Measurements from ENCODE around the gene ACVRL1. TPM values are rescaled to one million over a fixed set of nuclear protein-coding genes. Genes with fewer than 3 reads are reported as not detected.

The ACVRL1 gene
- polyA plus RNA-seq, 1 donor (not counting 4 experiments of a cell fraction or from before 2014, with no cell fraction given): not detected

DNA sequence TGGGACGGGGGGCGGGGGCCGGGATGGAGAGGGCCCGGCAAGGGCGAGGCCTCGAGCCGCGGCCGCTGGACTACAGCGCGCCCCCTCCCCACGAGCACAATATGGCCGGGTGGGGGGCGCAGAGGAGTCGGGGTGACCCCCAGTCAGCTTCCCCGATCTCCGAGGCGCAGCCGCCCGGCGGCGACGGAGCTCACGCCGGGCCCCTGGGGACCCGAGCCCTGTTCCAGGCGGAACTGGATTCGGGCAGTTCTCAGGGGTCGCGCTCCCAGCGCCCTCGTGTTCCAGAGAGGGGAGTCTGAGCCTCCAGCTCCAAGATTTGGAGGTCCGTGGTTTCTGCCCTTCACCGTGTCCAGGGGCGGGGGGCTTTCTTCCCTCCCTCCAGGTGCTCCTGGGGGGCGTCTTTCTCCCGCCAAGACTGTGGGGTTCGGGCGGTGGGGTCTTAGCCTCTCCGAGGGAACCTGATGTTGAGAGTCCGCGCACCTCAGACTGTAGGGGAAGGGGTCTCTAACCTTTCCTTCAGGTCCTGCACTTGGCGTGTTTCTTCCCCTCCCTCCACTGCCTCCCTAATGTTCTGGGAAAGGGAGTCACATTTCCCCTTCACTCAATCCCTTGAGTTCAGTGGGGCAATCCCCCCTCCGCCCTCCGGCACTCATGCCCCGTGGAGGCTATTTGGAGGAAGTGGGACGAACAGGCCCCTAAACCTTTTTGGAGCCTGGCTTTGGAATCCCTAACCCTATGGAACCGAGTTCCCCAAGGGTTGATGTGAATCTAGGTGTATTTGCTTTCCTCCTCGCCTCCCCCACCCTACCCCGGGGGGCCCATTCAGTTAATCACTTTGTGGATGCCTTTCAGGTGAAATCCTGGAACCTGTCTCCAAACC is 44.8 kb downstream of the ACVRL1 start:
- peak overlapping the region; percentile 94 for H3K4me2 ChIP-seq (ENCODE audit: control insufficient read depth, extremely low read depth, insufficient read depth, low read depth, low read length)
- TF ChIP-seq, protein P1, sequence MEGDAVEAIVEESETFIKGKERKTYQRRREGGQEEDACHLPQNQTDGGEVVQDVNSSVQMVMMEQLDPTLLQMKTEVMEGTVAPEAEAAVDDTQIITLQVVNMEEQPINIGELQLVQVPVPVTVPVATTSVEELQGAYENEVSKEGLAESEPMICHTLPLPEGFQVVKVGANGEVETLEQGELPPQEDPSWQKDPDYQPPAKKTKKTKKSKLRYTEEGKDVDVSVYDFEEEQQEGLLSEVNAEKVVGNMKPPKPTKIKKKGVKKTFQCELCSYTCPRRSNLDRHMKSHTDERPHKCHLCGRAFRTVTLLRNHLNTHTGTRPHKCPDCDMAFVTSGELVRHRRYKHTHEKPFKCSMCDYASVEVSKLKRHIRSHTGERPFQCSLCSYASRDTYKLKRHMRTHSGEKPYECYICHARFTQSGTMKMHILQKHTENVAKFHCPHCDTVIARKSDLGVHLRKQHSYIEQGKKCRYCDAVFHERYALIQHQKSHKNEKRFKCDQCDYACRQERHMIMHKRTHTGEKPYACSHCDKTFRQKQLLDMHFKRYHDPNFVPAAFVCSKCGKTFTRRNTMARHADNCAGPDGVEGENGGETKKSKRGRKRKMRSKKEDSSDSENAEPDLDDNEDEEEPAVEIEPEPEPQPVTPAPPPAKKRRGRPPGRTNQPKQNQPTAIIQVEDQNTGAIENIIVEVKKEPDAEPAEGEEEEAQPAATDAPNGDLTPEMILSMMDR (optimal IDR thresholded peaks at IDR 0.05 in 1 of 3, IDR thresholded peaks at IDR 0.05 in 1 of 3, conservative IDR thresholded peaks at IDR 0.05 in 1 of 3; ENCODE audit: extremely low read depth in 1 of 3, insufficient read depth in 2 of 3, low read length in 3 of 3): no peak
- no peak for TF ChIP-seq EZH2 (IDR thresholded peaks at IDR 0.05; ENCODE audit: low read length)
- no peaks in the 10 kb centered on the region for H3K27me3 ChIP-seq (ENCODE audit: control insufficient read depth, extremely low read depth, insufficient read depth, low read length)
- peak overlapping the region; percentile 80 to 87 (median 81) for H3K4me3 ChIP-seq (ENCODE audit: control insufficient read depth in 2 of 3, extremely low read depth in 1 of 3, insufficient read depth in 2 of 3, low read depth in 1 of 3, low read length in 3 of 3)
- H3K79me2 ChIP-seq (ENCODE audit: control insufficient read depth, insufficient read depth, low read length): peaks cover 47% of the 10 kb centered on the region
- no peaks in the 10 kb centered on the region for H3K36me3 ChIP-seq (ENCODE audit: control insufficient read depth in 2 of 2, extremely low read depth in 1 of 2, insufficient read depth in 2 of 2, low read length in 2 of 2)
- no peaks in the 10 kb centered on the region for H3K9me3 ChIP-seq (ENCODE audit: control insufficient read depth, low read depth, low read length)
- no peak for DNase-seq (ENCODE audit: low read depth, low spot score)
- peak overlapping the region; percentile 17 for H2AFZ ChIP-seq (ENCODE audit: control insufficient read depth, low read length)
- H4K20me1 ChIP-seq (ENCODE audit: control insufficient read depth, extremely low read depth, insufficient read depth, low read length): peaks cover 3% of the 10 kb centered on the region
- peak overlapping the region; percentile 92 for H3K9ac ChIP-seq (ENCODE audit: control insufficient read depth, extremely low read depth, insufficient read depth, low read length)
- FAIRE-seq: no peak
- H3K27ac ChIP-seq (ENCODE audit: control insufficient read depth, insufficient read depth, low read length): peak overlapping the region; percentile 78
- no peaks in the 10 kb centered on the region for H3K9me1 ChIP-seq (ENCODE audit: control insufficient read depth, extremely low read depth, insufficient read depth, low read length)
- peaks cover 28% of the 10 kb centered on the region for H3K4me1 ChIP-seq (ENCODE audit: control insufficient read depth, extremely low read depth, insufficient read depth, low read length)
- dilution Hi-C loops (cut with MboI; ENCODE audit: extremely low pct_ligation_motif_present, low sequenced_read_pairs): no loop called here

DNA sequence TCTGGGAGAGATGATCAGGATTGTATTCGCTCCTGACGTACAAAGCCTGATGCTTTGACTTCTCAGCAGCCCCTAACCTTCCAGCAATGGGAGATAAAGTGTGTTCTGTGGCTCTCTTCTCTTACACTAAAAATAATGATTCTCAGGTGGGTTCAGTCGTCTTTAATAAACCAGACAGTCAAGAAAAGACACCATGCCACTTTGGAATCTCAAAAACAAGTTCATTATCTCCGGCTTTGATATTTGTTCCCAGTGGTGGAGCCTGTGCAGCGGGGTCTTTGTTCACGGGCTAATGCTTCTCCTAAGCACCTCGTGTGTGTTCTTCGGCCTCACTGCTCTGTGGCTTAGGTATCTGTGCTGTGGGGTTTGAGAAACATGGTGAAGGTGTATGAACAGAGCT is 45.8 kb downstream of the ACVRL1 start:
- Histone ChIP-seq H3K27ac (ENCODE audit: control insufficient read depth, insufficient read depth, low read length) (peak overlapping the region; percentile 37), H3K9me1 (ENCODE audit: control insufficient read depth, extremely low read depth, insufficient read depth, low read length) (no peaks in the 10 kb centered on the region), H3K27me3 (ENCODE audit: control insufficient read depth, extremely low read depth, insufficient read depth, low read length) (no peaks in the 10 kb centered on the region), H3K9ac (ENCODE audit: control insufficient read depth, extremely low read depth, insufficient read depth, low read length) (peak overlapping the region; percentile 92), H3K36me3 (ENCODE audit: control insufficient read depth in 2 of 2, extremely low read depth in 1 of 2, insufficient read depth in 2 of 2, low read length in 2 of 2) (no peaks in the 10 kb centered on the region), H4K20me1 (ENCODE audit: control insufficient read depth, extremely low read depth, insufficient read depth, low read length) (peaks cover 3% of the 10 kb centered on the region), H2AFZ (ENCODE audit: control insufficient read depth, low read length) (no peak overlapping the region), H3K9me3 (ENCODE audit: control insufficient read depth, low read depth, low read length) (no peaks in the 10 kb centered on the region), H3K4me1 (ENCODE audit: control insufficient read depth, extremely low read depth, insufficient read depth, low read length) (peaks cover 28% of the 10 kb centered on the region), H3K4me3 (ENCODE audit: control insufficient read depth in 2 of 3, extremely low read depth in 1 of 3, insufficient read depth in 2 of 3, low read depth in 1 of 3, low read length in 3 of 3) (peak overlapping the region; percentile 58 to 87 (median 80)), H3K4me2 (ENCODE audit: control insufficient read depth, extremely low read depth, insufficient read depth, low read depth, low read length) (peak overlapping the region; percentile 94), H3K79me2 (ENCODE audit: control insufficient read depth, insufficient read depth, low read length) (peaks cover 55% of the 10 kb centered on the region)
- DNase-seq (ENCODE audit: low read depth, low spot score): no peak
- dilution Hi-C loops (cut with MboI; ENCODE audit: extremely low pct_ligation_motif_present, low sequenced_read_pairs): no loop called here
- TF ChIP-seq, protein P1 (optimal IDR thresholded peaks at IDR 0.05 in 1 of 3, IDR thresholded peaks at IDR 0.05 in 1 of 3, conservative IDR thresholded peaks at IDR 0.05 in 1 of 3; ENCODE audit: extremely low read depth in 1 of 3, insufficient read depth in 2 of 3, low read length in 3 of 3): no peak
- TF ChIP-seq EZH2 (IDR thresholded peaks at IDR 0.05; ENCODE audit: low read length): no peak
- no peak for FAIRE-seq

Measured in keratinocyte (primary cell).